B cell (primary cell): Measurements from ENCODE around the gene INSRR. TPM values are rescaled to one million over a fixed set of nuclear protein-coding genes. Genes with fewer than 3 reads are reported as not detected.

Experiments
- ATAC-seq: fragments of 200-7000 bp; cut with Tn5 transposase; one replicate; pipeline ENCODE4 v1.10.0; 2021; ENCODE audit warnings: low read depth, mild to moderate bottlenecking, moderate number of reproducible peaks, moderate library complexity
- CTCF ChIA-PET: fragments of 350-600 bp; sonication (Branson Sonifier 250); formaldehyde crosslinking; loops from one replicate; lab custom pipeline; 2021; ENCODE audit warnings: antibody characterized with exemption, inconsistent platforms; lab: Charles Lee
- POLR2A ChIA-PET: fragments of 350-600 bp; sonication (Branson Sonifier 250); formaldehyde crosslinking; loops from one replicate; lab custom pipeline; 2021; ENCODE audit warnings: antibody characterized with exemption; lab: Charles Lee
- DNase-seq: peaks from one replicate; pipeline ENCODE4 v3.0.0; 2013
- H2AFZ ChIP-seq: 2 replicates; pipeline ENCODE4 v1.6.1; 2012; ENCODE audit warnings: mild to moderate bottlenecking, low read depth, low read length; ENCODE audit not compliant: insufficient read depth, poor library complexity, severe bottlenecking
- H3K27ac ChIP-seq, 2 donors: 1 replicate in 1 of 2; 2 replicates in 1 of 2; pipeline ENCODE4 v1.5.1; 2012 to 2013; ENCODE audit warnings: low read length in 2 of 2, mild to moderate bottlenecking in 2 of 2, moderate library complexity in 1 of 2
- H3K27me3 ChIP-seq, 4 experiments: fragments of 200-600 bp in 1 of 4; sonication (generic) in 1 of 4; replicated peaks in 1 of 4; 1 replicate in 2 of 4; 2 replicates in 2 of 4; pipeline versions ENCODE4 v1.6.1 to v1.7.0; 2013 to 2016; ENCODE audit warnings: low read length in 3 of 4, mild to moderate bottlenecking in 2 of 4, mixed read lengths in 1 of 4, moderate library complexity in 1 of 4; ENCODE audit not compliant: insufficient read depth in 4 of 4, control insufficient read depth in 3 of 4; ENCODE audit errors: control extremely low read depth in 1 of 4
- H3K36me3 ChIP-seq, 2 experiments: replicated peaks in 1 of 2; 1 replicate in 1 of 2; 2 replicates in 1 of 2; pipeline versions ENCODE4 v1.6.1 to v1.7.1; 2013; ENCODE audit warnings: low read length in 1 of 2; ENCODE audit not compliant: insufficient read depth in 2 of 2, control insufficient read depth in 1 of 2; ENCODE audit errors: control extremely low read depth in 1 of 2, extremely low read depth in 1 of 2
- H3K4me1 ChIP-seq, 2 donors: fragments of 200-600 bp in 1 of 2; sonication (generic) in 1 of 2; 1 replicate in 1 of 2; 2 replicates in 1 of 2; pipeline versions ENCODE4 v1.5.1 to v1.6.1; 2013 to 2017; ENCODE audit warnings: low read length in 2 of 2; ENCODE audit not compliant: control insufficient read depth in 2 of 2, insufficient read depth in 2 of 2
- H3K4me2 ChIP-seq: replicated peaks from 2 replicates; pipeline ENCODE3; 2012; ENCODE audit warnings: mild to moderate bottlenecking, low read depth, low read length; ENCODE audit not compliant: poor library complexity, severe bottlenecking
- H3K4me3 ChIP-seq, 5 experiments: fragments of 200-600 bp in 1 of 5; sonication (generic) in 1 of 5; 1 replicate in 3 of 5; 2 replicates in 2 of 5; pipeline versions ENCODE4 v1.5.1 to v1.7.0; 2011 to 2016; ENCODE audit warnings: low read length in 4 of 5, mild to moderate bottlenecking in 4 of 5, low read depth in 2 of 5, control low read depth in 1 of 5, moderate library complexity in 1 of 5; ENCODE audit not compliant: insufficient read depth in 1 of 5; ENCODE audit errors: control extremely low read depth in 1 of 5, extremely low read depth in 1 of 5
- H3K79me2 ChIP-seq: fragments of 200-600 bp; sonication (generic); one replicate; pipeline ENCODE4 v1.6.0; 2016; ENCODE audit warnings: low read length; ENCODE audit not compliant: control insufficient read depth, insufficient read depth
- H3K9ac ChIP-seq: fragments of 200-600 bp; sonication (generic); 2 replicates; pipeline ENCODE4 v1.6.1; 2017; ENCODE audit warnings: mild to moderate bottlenecking, low read length, moderate library complexity
- H3K9me3 ChIP-seq, 3 donors: one replicate each; pipeline versions ENCODE4 v1.6.1 to v1.7.1; 2013; ENCODE audit warnings: low read length in 2 of 3; ENCODE audit not compliant: control insufficient read depth in 2 of 3, insufficient read depth in 1 of 3; ENCODE audit errors: control extremely low read depth in 1 of 3
- H4K20me1 ChIP-seq: 2 replicates; pipeline ENCODE4 v1.6.0; 2012; ENCODE audit warnings: mild to moderate bottlenecking, low read length; ENCODE audit not compliant: insufficient read depth, control insufficient read depth, poor library complexity, severe bottlenecking
- H3K27ac Mint-ChIP-seq: one replicate; pipeline ENCODE4 v1.8.0; 2021; ENCODE audit warnings: mixed read lengths
- H3K27me3 Mint-ChIP-seq: one replicate; pipeline ENCODE4 v1.8.0; 2021; ENCODE audit warnings: mixed read lengths
- H3K4me1 Mint-ChIP-seq: one replicate; pipeline ENCODE4 v1.8.0; 2021; ENCODE audit warnings: mixed read lengths
- H3K4me3 Mint-ChIP-seq: one replicate; pipeline ENCODE4 v1.8.0; 2021; ENCODE audit warnings: mixed read lengths
- H3K9me3 Mint-ChIP-seq: one replicate; pipeline ENCODE4 v1.8.0; 2022; ENCODE audit warnings: mixed read lengths; ENCODE audit not compliant: insufficient read depth
- CTCF ChIP-seq: fragments of 200-600 bp; IDR thresholded peaks from one replicate; pipeline ENCODE4 v1.8.0; 2022; ENCODE audit warnings: antibody characterized with exemption, mild to moderate bottlenecking
- EZH2 ChIP-seq: IDR thresholded peaks from 2 replicates; pipeline ENCODE4 v1.6.1; 2012; ENCODE audit warnings: borderline replicate concordance, low read depth, mild to moderate bottlenecking, moderate library complexity, low read length; ENCODE audit not compliant: insufficient read depth, poor library complexity, severe bottlenecking
- WGBS: methylation state at CpG from one replicate; pipeline ENCODE4 v1.1.5; 2013; ENCODE audit warnings: missing lambda C conversion rate; ENCODE audit not compliant: insufficient coverage; 5-methylcytosine and 5-hydroxymethylcytosine counted together
- intact Hi-C: fragments of 100-400 bp; cut with micrococcal nuclease; formaldehyde crosslinking; loops from one replicate; pipeline ENCODE4 v1.10.0; 2022
- polyA plus RNA-seq: library from polyadenylated mRNA; depleted of rRNA; stranded (reverse); fragments of >200 nt; gene quantifications from 2 replicates; pipeline ENCODE4 v1.2.3, GENCODE V29; 2012
- total RNA-seq, 2 donors: library from RNA; stranded (reverse); fragments of 120-200 nt in 1 of 2; gene quantifications; 1 replicate in 1 of 2; 2 replicates in 1 of 2; pipeline versions ENCODE4 v1.2.3 to v1.2.4, GENCODE V29; 2013 to 2022

The INSRR gene
- total and polyA plus RNA-seq, 2 donors (not counting 1 experiment from before 2014, with no cell fraction given), result not detected

- Histone ChIP-seq H3K79me2 (no peaks in the 10 kb centered on the region), H3K27ac (no peak overlapping the region), H4K20me1 (no peaks in the 10 kb centered on the region), H3K9me3 (peaks cover 0 to 3% (median 0%) of the 10 kb centered on the region in 3 donors), H3K4me3 (peak overlapping the region; percentile 11 to 62 (median 56)), H3K27me3 (peaks cover 0 to 12% (median 0%) of the 10 kb centered on the region in 4 experiments), H3K9ac (peak overlapping the region; percentile 64), H2AFZ (peak overlapping the region; percentile 89), H3K36me3 (no peaks in the 10 kb centered on the region), H3K4me1 (peaks cover 26 to 32% of the 10 kb centered on the region in 2 donors), H3K4me2 (peak overlapping the region; percentile 96)
- Mint-ChIP-seq H3K27ac (peak overlapping the region; percentile 32), H3K4me1 (peaks cover 34% of the 10 kb centered on the region), H3K4me3 (peak overlapping the region; percentile 91), H3K9me3 (no peaks in the 10 kb centered on the region), H3K27me3 (no peaks in the 10 kb centered on the region)
- WGBS, result 14% methylated on average over 57 of the region's 60 CpGs
- ATAC-seq (peak; percentile 72), DNase-seq (peak; percentile 77)
- CTCF ChIA-PET, result interaction anchor here (0.8 to 2.0 kb wide), 7 partner anchors 14 to 86 kb away, joined by 3 to 11 read pairs (median 3); partner anchors contain the start of genes METTL25B and NTRK1
- intact Hi-C loops, result no loop called here
- TF ChIP-seq CTCF, result peak; percentile 75
- TF ChIP-seq EZH2, result no peak
- POLR2A ChIA-PET, result no interaction called here
These were observed 45.0 kb downstream of the INSRR start for GRCh38 chr1:156813750-156814570.

DNA sequence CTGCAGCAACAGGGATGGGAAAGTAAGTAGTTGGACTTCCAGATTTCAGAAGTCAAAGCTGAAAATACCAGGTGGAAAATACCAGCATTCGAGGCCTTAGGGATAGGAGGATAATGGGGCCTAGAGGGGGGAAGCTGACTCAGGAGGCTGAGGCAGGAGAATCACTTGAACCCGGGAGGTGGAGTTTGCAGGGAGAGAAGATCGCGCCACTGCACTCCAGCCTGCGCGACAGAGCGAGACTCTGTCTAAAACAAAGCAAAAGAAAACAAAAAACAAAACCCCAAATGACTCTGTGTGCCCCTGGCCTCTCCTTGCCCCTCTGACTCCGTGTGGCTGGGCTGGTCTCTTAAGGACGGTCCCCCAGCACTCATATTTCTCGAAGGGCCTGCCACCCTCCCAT, 45.6 kb downstream of the INSRR start:
- no peaks in the 10 kb centered on the region for H4K20me1 ChIP-seq
- POLR2A ChIA-PET, result no interaction called here
- no peaks in the 10 kb centered on the region for H3K36me3 ChIP-seq
- WGBS, result 65% methylated on average over 3 of the region's 10 CpGs
- CTCF ChIA-PET, result interaction anchor here (0.8 to 2.0 kb wide), 6 partner anchors 14 to 139 kb away, joined by 3 to 11 read pairs (median 3); partner anchors contain the start of gene METTL25B
- H3K27me3 ChIP-seq, result peaks cover 0 to 12% (median 0%) of the 10 kb centered on the region in 4 experiments
- DNase-seq, result no peak
- TF ChIP-seq CTCF (no peak), EZH2 (no peak)
- peaks cover 26 to 32% of the 10 kb centered on the region in 2 donors for H3K4me1 ChIP-seq
- H3K4me1 Mint-ChIP-seq, result peaks cover 34% of the 10 kb centered on the region
- H3K9me3 Mint-ChIP-seq, result no peaks in the 10 kb centered on the region
- H3K4me2 ChIP-seq, result peak overlapping the region; percentile 96
- peak overlapping the region in 4 of 5 experiments; percentile 52 to 62 (median 59) for H3K4me3 ChIP-seq
- H3K79me2 ChIP-seq, result no peaks in the 10 kb centered on the region
- peak overlapping the region; percentile 89 for H2AFZ ChIP-seq
- no peak for ATAC-seq
- H3K9me3 ChIP-seq, result peaks cover 0 to 3% (median 0%) of the 10 kb centered on the region in 3 donors
- no peak overlapping the region for H3K27ac Mint-ChIP-seq
- no peak overlapping the region for H3K27ac ChIP-seq
- H3K4me3 Mint-ChIP-seq, result peak overlapping the region; percentile 91
- peak overlapping the region; percentile 64 for H3K9ac ChIP-seq
- no peaks in the 10 kb centered on the region for H3K27me3 Mint-ChIP-seq
- intact Hi-C loops, result no loop called here
